Neural progenitor cell (in vitro differentiated cells): Measurements from ENCODE around the gene SPHKAP. TPM values are rescaled to one million over a fixed set of nuclear protein-coding genes. Genes with fewer than 3 reads are reported as not detected.
A peak's percentile ranks its signal among the peaks of the same experiment; 100 is the strongest.

Experiments used
- DNase-seq: peaks from one replicate; pipeline ENCODE4 v3.0.0-alpha.2; 2016; ENCODE audit warnings: low spot score
- H2AFZ ChIP-seq: fragments of 200-600 bp; sonication (generic); replicated peaks from 2 replicates; pipeline ENCODE4 v1.6.1; 2016; ENCODE audit warnings: antibody characterized with exemption
- H3F3A ChIP-seq: fragments of 200-600 bp; sonication (generic); 2 replicates; pipeline ENCODE4 v1.6.1; 2016; ENCODE audit warnings: antibody characterized with exemption, low read depth
- H3K27ac ChIP-seq: fragments of 200-600 bp; sonication (generic); 2 replicates; pipeline ENCODE4 v1.5.1; 2016; ENCODE audit warnings: mild to moderate bottlenecking
- H3K27me3 ChIP-seq: fragments of 200-600 bp; sonication (generic); 2 replicates; pipeline ENCODE4 v1.6.1; 2016; ENCODE audit warnings: mild to moderate bottlenecking, moderate library complexity
- H3K36me3 ChIP-seq: fragments of 200-600 bp; sonication (generic); 2 replicates; pipeline ENCODE4 v1.5.1; 2016
- H3K4me1 ChIP-seq: fragments of 200-600 bp; sonication (generic); 2 replicates; pipeline ENCODE4 v1.6.1; 2016; ENCODE audit warnings: mixed run types
- H3K4me2 ChIP-seq: fragments of 200-600 bp; sonication (generic); 2 replicates; pipeline ENCODE4 v1.6.1; 2016
- H3K4me3 ChIP-seq: fragments of 200-600 bp; sonication (generic); 2 replicates; pipeline ENCODE4 v1.5.1; 2016
- H3K79me2 ChIP-seq: fragments of 200-600 bp; sonication (generic); 2 replicates; pipeline ENCODE4 v1.6.1; 2016; ENCODE audit warnings: low read depth
- H3K9ac ChIP-seq: fragments of 200-600 bp; sonication (generic); 2 replicates; pipeline ENCODE4 v1.6.1; 2016
- H3K9me3 ChIP-seq: fragments of 200-600 bp; sonication (generic); 2 replicates; pipeline ENCODE4 v1.5.1; 2016; ENCODE audit warnings: low read depth
- H4K20me1 ChIP-seq: fragments of 200-600 bp; sonication (generic); 2 replicates; pipeline ENCODE4 v1.6.1; 2016; ENCODE audit warnings: low read depth
- H3K27ac Mint-ChIP-seq: 3 replicates; pipeline ENCODE4 v1.8.0; 2021; ENCODE audit warnings: mixed read lengths
- H3K27me3 Mint-ChIP-seq: 2 replicates; pipeline ENCODE4 v1.8.0; 2022; ENCODE audit warnings: low read depth, mild to moderate bottlenecking, inconsistent platforms, moderate library complexity, mixed read lengths; ENCODE audit not compliant: insufficient read depth
- H3K36me3 Mint-ChIP-seq: 3 replicates; pipeline ENCODE4 v1.8.0; 2021; ENCODE audit warnings: mixed read lengths
- H3K4me1 Mint-ChIP-seq: 3 replicates; pipeline ENCODE4 v1.8.0; 2021; ENCODE audit warnings: mixed read lengths
- H3K4me3 Mint-ChIP-seq: 3 replicates; pipeline ENCODE4 v1.8.0; 2021; ENCODE audit warnings: mild to moderate bottlenecking, moderate library complexity, mixed read lengths
- H3K9me3 Mint-ChIP-seq: 3 replicates; pipeline ENCODE4 v1.8.0; 2020; ENCODE audit warnings: mixed read lengths
- EZH2 ChIP-seq: fragments of 200-600 bp; sonication (generic); IDR thresholded peaks from 2 replicates; pipeline ENCODE4 v1.6.1; 2017; ENCODE audit warnings: antibody characterized with exemption, mild to moderate bottlenecking, moderate library complexity
- EZH2phosphoT487 ChIP-seq: fragments of 200-600 bp; sonication (generic); IDR thresholded peaks from 2 replicates; pipeline ENCODE4 v1.6.1; 2017; ENCODE audit warnings: antibody characterized with exemption
- total RNA-seq: library from RNA; depleted of rRNA; stranded (reverse); fragments of >200 nt; gene quantifications from 2 replicates; pipeline ENCODE4 v1.2.3, GENCODE V29; 2015; ENCODE audit warnings: low replicate concordance
- TF ChIP-seq, protein P1 (sequence below): fragments of 200-600 bp; sonication (generic); IDR thresholded peaks from 2 replicates; pipeline ENCODE4 v1.5.1; 2017; ENCODE audit warnings: antibody characterized with exemption, mild to moderate bottlenecking

The SPHKAP gene
- total RNA-seq, 1 donor from 2014 or later = not detected

DNA sequence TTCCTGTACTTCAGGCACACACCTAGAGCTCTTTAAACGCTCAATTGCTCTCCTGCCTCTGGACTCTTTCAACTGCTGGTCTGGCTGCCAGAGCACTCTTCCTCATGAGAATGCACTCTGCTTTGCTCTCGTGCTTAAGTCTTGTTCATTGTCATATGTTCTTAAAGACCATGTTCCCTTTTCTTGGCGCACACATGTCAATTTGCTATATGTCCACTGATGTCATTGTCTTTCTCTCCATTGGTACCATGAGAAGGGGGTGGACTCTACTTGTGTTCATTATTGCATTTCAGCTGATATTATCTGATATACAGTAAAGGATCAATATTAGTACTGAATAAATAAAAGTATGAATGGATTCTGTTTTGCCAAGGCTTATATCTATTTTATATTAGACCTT, 16.8 kb downstream of the SPHKAP start:
- TF ChIP-seq EZH2phosphoT487 = no peak
- TF ChIP-seq, protein P1, sequence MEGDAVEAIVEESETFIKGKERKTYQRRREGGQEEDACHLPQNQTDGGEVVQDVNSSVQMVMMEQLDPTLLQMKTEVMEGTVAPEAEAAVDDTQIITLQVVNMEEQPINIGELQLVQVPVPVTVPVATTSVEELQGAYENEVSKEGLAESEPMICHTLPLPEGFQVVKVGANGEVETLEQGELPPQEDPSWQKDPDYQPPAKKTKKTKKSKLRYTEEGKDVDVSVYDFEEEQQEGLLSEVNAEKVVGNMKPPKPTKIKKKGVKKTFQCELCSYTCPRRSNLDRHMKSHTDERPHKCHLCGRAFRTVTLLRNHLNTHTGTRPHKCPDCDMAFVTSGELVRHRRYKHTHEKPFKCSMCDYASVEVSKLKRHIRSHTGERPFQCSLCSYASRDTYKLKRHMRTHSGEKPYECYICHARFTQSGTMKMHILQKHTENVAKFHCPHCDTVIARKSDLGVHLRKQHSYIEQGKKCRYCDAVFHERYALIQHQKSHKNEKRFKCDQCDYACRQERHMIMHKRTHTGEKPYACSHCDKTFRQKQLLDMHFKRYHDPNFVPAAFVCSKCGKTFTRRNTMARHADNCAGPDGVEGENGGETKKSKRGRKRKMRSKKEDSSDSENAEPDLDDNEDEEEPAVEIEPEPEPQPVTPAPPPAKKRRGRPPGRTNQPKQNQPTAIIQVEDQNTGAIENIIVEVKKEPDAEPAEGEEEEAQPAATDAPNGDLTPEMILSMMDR = no peak
- no peak for TF ChIP-seq EZH2
- Mint-ChIP-seq H3K9me3 (no peaks in the 10 kb centered on the region), H3K4me3 (no peak overlapping the region), H3K27me3 (peaks cover 2% of the 10 kb centered on the region), H3K27ac (no peak overlapping the region), H3K4me1 (no peaks in the 10 kb centered on the region), H3K36me3 (no peaks in the 10 kb centered on the region)
- H3K9ac ChIP-seq = no peak overlapping the region
- no peaks in the 10 kb centered on the region for H4K20me1 ChIP-seq
- H2AFZ ChIP-seq = no peak overlapping the region
- no peak for DNase-seq
- no peaks in the 10 kb centered on the region for H3K36me3 ChIP-seq
- H3K4me3 ChIP-seq = no peak overlapping the region
- H3K4me1 ChIP-seq = no peaks in the 10 kb centered on the region
- H3K27me3 ChIP-seq = no peaks in the 10 kb centered on the region
- no peak overlapping the region for H3K27ac ChIP-seq
- no peaks in the 10 kb centered on the region for H3F3A ChIP-seq
- no peak overlapping the region for H3K4me2 ChIP-seq
- no peaks in the 10 kb centered on the region for H3K9me3 ChIP-seq
- no peaks in the 10 kb centered on the region for H3K79me2 ChIP-seq

DNA sequence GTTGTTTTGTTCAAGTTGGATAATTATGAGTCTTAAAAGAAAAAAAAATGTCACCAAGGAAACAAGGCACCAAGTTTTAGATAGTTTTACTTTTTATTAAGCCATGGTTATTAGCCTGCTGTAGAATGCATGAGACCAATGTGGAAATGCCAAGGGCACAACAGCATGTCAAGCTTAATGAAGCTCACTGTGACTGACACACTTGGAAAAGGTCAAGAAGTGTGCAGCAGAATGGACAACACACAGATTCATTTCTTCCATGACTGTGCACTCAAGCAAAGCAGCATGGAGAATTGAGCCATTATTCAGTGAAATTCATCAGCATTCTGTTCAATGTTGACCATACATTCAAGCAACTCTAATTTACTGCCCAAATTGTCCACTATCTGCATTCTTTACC, 23.6 kb downstream of the SPHKAP start:
- peaks cover 4% of the 10 kb centered on the region for H3K4me1 Mint-ChIP-seq
- H3K27ac ChIP-seq = no peak overlapping the region
- no peak overlapping the region for H3K27ac Mint-ChIP-seq
- TF ChIP-seq EZH2phosphoT487 (no peak), EZH2 (no peak)
- TF ChIP-seq, protein P1 = no peak
- no peak overlapping the region for H3K4me3 ChIP-seq
- no peaks in the 10 kb centered on the region for H3K4me1 ChIP-seq
- H3K9me3 ChIP-seq = no peaks in the 10 kb centered on the region
- no peak for DNase-seq
- H3K9ac ChIP-seq = no peak overlapping the region
- no peaks in the 10 kb centered on the region for H3K36me3 ChIP-seq
- H3K4me2 ChIP-seq = no peak overlapping the region
- H4K20me1 ChIP-seq = no peaks in the 10 kb centered on the region
- H3K27me3 ChIP-seq = no peaks in the 10 kb centered on the region
- no peak overlapping the region for H3K4me3 Mint-ChIP-seq
- no peaks in the 10 kb centered on the region for H3K9me3 Mint-ChIP-seq
- H3K79me2 ChIP-seq = no peaks in the 10 kb centered on the region
- no peaks in the 10 kb centered on the region for H3F3A ChIP-seq
- peaks cover 4% of the 10 kb centered on the region for H3K27me3 Mint-ChIP-seq
- no peaks in the 10 kb centered on the region for H3K36me3 Mint-ChIP-seq
- no peak overlapping the region for H2AFZ ChIP-seq

DNA sequence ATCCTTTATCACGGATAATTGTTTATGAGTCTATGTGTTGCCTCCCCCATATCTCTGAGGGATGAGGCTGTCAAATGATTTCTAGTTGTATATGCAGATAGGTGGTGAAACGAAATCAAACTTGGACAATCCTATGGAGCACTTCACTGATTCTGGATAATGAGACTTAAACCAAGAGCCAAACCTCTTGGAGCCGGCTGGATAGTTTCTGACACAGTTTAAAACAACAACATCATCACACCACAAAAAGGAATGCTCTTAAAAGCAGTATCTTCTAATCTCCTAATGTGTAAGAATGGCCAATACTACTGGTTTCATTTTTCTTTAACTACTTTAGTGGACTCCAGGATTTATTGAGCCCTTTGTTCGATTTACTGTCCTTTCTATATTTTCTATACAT, 36.5 kb downstream of the SPHKAP start:
- no peaks in the 10 kb centered on the region for H3F3A ChIP-seq
- H3K27me3 Mint-ChIP-seq = no peaks in the 10 kb centered on the region
- no peaks in the 10 kb centered on the region for H3K9me3 Mint-ChIP-seq

DNA sequence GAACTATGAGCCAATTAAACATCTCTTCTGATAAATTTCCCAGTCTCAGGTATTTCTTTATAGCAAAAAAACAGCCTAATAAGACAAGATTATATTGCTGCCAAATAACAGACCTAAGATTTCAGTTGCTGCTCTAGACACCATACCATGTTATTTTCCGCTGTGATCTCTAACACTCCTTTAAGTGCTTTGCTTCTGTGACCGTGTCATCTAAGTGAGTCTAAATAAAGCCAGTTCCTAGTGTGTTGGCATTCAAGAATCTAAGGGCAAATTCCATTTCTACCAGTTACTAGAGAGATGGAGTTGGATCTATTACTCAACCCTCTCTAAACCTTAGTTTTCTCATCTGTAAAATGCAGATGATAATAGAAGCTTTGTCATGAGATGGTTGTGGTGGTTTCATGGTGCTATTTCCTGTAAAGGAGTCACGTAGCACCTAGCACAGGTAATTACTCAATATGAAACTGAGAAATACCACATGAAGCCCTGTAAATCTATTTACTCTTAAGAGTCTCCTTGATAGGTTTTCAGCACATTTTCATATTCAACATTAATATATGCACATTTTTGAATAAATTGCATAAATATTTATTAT, 40.5 kb downstream of the SPHKAP start:
- Histone ChIP-seq H3K36me3 (no peaks in the 10 kb centered on the region), H3K4me2 (no peak overlapping the region), H2AFZ (no peak overlapping the region), H3K4me1 (no peaks in the 10 kb centered on the region), H3K27me3 (no peaks in the 10 kb centered on the region), H3K9me3 (no peaks in the 10 kb centered on the region), H3K9ac (no peak overlapping the region), H4K20me1 (no peaks in the 10 kb centered on the region), H3K4me3 (no peak overlapping the region), H3K27ac (no peak overlapping the region), H3K79me2 (no peaks in the 10 kb centered on the region), H3F3A (no peaks in the 10 kb centered on the region)
- H3K4me3 Mint-ChIP-seq = no peak overlapping the region
- no peak for DNase-seq
- no peaks in the 10 kb centered on the region for H3K4me1 Mint-ChIP-seq
- no peak overlapping the region for H3K27ac Mint-ChIP-seq
- no peaks in the 10 kb centered on the region for H3K9me3 Mint-ChIP-seq
- H3K36me3 Mint-ChIP-seq = no peaks in the 10 kb centered on the region
- TF ChIP-seq EZH2phosphoT487 (no peak), EZH2 (no peak)
- TF ChIP-seq, protein P1 = no peak
- no peaks in the 10 kb centered on the region for H3K27me3 Mint-ChIP-seq

More for the DNA sequence above, 36.5 kb downstream of the SPHKAP start:
- Histone ChIP-seq H3K4me3 (no peak overlapping the region), H3K36me3 (no peaks in the 10 kb centered on the region), H3K4me1 (no peaks in the 10 kb centered on the region), H3K27ac (no peak overlapping the region), H3K9me3 (no peaks in the 10 kb centered on the region), H3K4me2 (no peak overlapping the region), H3K27me3 (no peaks in the 10 kb centered on the region), H2AFZ (peak overlapping the region; percentile 24), H3K79me2 (no peaks in the 10 kb centered on the region), H4K20me1 (no peaks in the 10 kb centered on the region), H3K9ac (no peak overlapping the region)
- Mint-ChIP-seq H3K27ac (no peak overlapping the region), H3K4me1 (no peaks in the 10 kb centered on the region), H3K4me3 (no peak overlapping the region), H3K36me3 (no peaks in the 10 kb centered on the region)
- TF ChIP-seq EZH2 (no peak), EZH2phosphoT487 (no peak)
- no peak for DNase-seq
